ENCODE data around the gene SCARB1.

GRCh38 chr12:124856132-124856841, 7.4 kb downstream of the SCARB1 start:
- TF ChIP-seq CTCF (IDR thresholded peaks at IDR 0.05) (peak in 1 of 4 experiments; percentile 10), POLR2A (IDR thresholded peaks at IDR 0.05) (no peak)
